Ectodermal cell (in vitro differentiated cells): ENCODE data around the gene CNNM2. TPM values are rescaled to one million over a fixed set of nuclear protein-coding genes. Genes with fewer than 3 reads are reported as not detected.

ENCODE experiments used
- H3K27ac ChIP-seq: 2 replicates; pipeline ENCODE4 v1.7.0; 2013; ENCODE audit warnings: mild to moderate bottlenecking, low read depth, low read length; ENCODE audit not compliant: insufficient read depth, poor library complexity, severe bottlenecking
- H3K27me3 ChIP-seq: 2 replicates; pipeline ENCODE4 v1.7.0; 2013; ENCODE audit warnings: mild to moderate bottlenecking, low read length; ENCODE audit not compliant: insufficient read depth, control insufficient read depth, poor library complexity, severe bottlenecking
- H3K36me3 ChIP-seq: one replicate; pipeline ENCODE4 v1.7.0; 2013; ENCODE audit warnings: low read length; ENCODE audit not compliant: control insufficient read depth, insufficient read depth
- H3K4me1 ChIP-seq: one replicate; pipeline ENCODE4 v1.7.0; 2013; ENCODE audit warnings: low read length; ENCODE audit not compliant: control insufficient read depth, insufficient read depth
- H3K4me3 ChIP-seq: 2 replicates; pipeline ENCODE4 v1.7.0; 2013; ENCODE audit warnings: low read depth, low read length, control low read depth; ENCODE audit not compliant: insufficient read depth
- H3K9me3 ChIP-seq: 2 replicates; pipeline ENCODE4 v1.7.0; 2013; ENCODE audit warnings: mild to moderate bottlenecking, low read length, moderate library complexity; ENCODE audit not compliant: control insufficient read depth
- WGBS, 2 experiments: methylation state at CpG; one replicate each; pipeline ENCODE4 v1.1.7; 2013; ENCODE audit warnings: missing lambda C conversion rate in 2 of 2; 5-methylcytosine and 5-hydroxymethylcytosine counted together
- polyA plus RNA-seq, 4 experiments: library from polyadenylated mRNA; stranded (reverse); fragments of 50-300 nt; gene quantifications; one replicate each; pipeline ENCODE4 v1.2.3, GENCODE V29; 2013

CNNM2 gene
- polyA plus RNA-seq (2013, experiment 1 of 4): 20.1 TPM
- 20.3 TPM for polyA plus RNA-seq (2013, experiment 2 of 4)
- 13.7 TPM for polyA plus RNA-seq (2013, experiment 3 of 4)
- 17.4 TPM for polyA plus RNA-seq (2013, experiment 4 of 4)

DNA sequence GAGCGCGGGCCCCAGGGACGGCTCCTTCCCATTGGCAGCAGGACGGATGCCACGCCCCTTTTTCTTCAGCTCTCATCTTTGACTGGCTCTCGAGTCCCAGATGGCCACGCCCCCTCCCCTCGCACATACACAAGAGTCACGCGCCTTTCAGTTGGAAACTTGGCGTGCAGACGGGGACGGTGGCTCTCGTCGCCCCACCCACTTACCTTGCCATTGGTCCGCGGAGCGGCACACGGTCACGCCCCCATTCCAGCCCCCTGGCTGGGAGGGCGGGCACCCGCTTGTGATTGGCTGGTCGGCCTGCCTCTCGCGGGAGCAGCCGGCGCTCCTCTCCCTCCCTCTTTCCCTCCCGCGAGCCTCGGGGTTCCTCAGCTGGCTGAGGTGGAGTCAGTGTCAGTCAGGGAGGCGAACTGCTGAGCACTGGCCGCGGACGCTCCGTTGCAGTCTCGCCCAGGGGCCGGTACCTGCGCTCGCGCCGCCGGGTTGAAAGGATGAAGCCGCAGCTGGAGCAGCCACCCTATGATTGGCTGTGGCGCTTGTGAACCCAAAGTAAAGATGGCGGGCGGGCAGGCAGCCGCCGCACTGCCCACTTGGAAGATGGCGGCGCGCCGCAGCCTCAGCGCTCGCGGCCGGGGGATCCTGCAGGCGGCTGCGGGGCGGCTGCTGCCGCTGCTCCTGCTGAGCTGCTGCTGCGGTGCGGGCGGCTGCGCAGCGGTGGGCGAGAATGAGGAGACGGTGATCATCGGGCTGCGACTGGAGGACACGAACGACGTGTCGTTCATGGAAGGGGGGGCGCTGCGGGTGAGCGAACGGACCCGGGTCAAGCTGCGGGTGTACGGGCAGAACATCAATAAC is at the start of gene CNNM2:
Gene CNNM2 (plus strand): TSS at position 333 of the 855 bp plus-strand sequence. CDS start 187 bp downstream, at position 520.
- H3K27me3 ChIP-seq: peaks cover 21% of the 10 kb centered on the region
- H3K27ac ChIP-seq: peak within 1 kb of the TSS; percentile 90
- no peaks in the 10 kb centered on the region for H3K36me3 ChIP-seq
- no peaks in the 10 kb centered on the region for H3K4me1 ChIP-seq
- WGBS, 2 experiments: 0% methylated on average over 80 of the region's 80 CpGs
- no peaks in the 10 kb centered on the region for H3K9me3 ChIP-seq
- H3K4me3 ChIP-seq: peak within 1 kb of the TSS; percentile 83

DNA sequence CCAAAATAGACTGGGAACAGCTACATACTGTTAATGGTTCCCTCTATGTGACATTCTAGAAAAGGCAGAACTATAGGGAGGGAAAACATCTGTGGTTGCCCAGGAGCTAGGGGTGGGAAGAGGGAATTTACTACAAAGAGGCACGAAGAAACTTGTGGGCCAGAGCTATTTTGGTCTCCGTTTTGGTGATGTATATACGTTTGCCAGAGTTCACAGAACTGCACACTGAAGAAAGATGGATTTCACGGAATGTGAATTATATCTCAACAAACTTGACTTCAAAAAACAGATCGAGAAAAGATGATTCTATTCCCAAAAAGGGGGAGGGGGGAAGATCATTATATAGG is 49.2 kb upstream of the CNNM2 start:
- no peaks in the 10 kb centered on the region for H3K27me3 ChIP-seq
- H3K9me3 ChIP-seq: no peaks in the 10 kb centered on the region
- 9 to 13% methylated on average over 5 of the region's 5 CpGs for WGBS, 2 experiments
- no peak overlapping the region for H3K27ac ChIP-seq
- no peaks in the 10 kb centered on the region for H3K36me3 ChIP-seq
- H3K4me1 ChIP-seq: peaks cover 3% of the 10 kb centered on the region
- peak overlapping the region; percentile 33 for H3K4me3 ChIP-seq

DNA sequence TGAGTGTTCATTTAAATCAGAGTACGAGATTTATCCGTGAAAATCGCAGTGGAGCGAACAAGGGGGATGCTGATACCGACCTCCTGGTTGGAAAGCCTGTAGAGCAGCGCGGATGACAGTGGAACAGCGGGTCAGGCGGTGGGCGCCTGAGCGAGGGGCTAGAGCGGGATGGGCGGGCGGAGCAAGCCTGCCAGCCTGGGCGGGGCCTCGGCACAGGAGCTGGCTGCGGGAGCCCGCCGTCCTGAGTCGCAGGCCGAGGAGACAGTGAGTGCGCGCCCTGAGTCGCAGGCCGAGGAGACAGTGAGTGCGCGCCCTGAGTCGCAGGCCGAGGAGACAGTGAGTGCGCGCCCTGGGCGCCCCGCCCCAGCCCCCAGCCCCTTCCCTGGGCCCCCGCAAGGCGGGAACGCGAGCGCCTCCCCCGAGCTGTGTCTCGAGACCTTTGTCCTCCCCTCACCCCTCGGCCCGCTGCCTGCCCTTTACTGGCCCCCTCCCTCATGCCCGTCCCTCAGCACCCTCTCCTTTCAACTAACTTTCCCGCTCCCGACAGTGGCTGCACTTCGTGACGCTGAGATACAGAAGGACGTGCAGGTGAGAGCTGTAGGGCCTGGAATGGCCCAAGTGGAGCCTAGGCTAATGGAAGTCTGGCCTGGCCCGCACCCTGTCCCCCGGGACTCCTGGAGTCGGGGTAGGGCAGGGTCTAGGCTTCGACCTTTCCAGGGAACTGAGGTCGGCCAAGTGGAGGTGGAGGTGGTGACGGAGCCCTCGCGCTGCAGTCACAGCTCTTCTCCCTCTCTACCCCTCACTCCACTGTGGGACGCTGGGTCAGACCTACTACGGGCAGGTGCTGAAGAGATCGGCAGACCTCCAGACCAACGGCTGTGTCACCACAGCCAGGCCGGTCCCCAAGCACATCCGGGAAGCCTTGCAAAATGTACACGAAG is 48.6 kb upstream of the CNNM2 start, which contains the start of gene AS3MT:
Gene AS3MT (plus strand): TSS at position 213 of the 941 bp plus-strand sequence. CDS start 123 bp downstream, at position 336.
- no peak within 1 kb of the TSS for H3K27ac ChIP-seq
- WGBS, 2 experiments: 5 to 6% methylated on average over 63 of the region's 63 CpGs

DNA sequence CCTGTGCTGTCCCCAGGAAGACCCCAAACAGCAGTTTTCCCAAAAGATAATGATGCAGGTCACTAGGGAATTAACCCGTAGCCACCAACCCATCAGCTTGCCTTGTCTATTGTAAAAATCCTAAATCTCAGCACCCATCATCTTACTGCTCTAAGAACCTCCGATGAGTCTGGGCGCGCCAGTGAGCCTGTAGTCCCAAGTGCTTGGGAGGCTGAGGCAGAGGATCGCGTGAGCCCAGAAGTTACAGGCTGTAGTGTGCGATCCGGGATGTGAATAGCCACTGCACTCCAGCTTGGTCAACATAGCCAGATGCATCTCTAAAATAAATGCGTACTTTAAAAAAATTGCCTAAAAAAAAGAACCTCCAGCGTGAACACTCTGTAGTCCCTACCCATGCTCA is 47.9 kb upstream of the CNNM2 start:
- 88 to 90% methylated on average over 10 of the region's 10 CpGs for WGBS, 2 experiments
- Histone ChIP-seq H3K9me3 (no peaks in the 10 kb centered on the region), H3K4me3 (peak overlapping the region; percentile 33), H3K36me3 (no peaks in the 10 kb centered on the region), H3K4me1 (peaks cover 3% of the 10 kb centered on the region), H3K27me3 (no peaks in the 10 kb centered on the region), H3K27ac (no peak overlapping the region)

More for the DNA sequence above, 48.6 kb upstream of the CNNM2 start, which contains the start of gene AS3MT:
- Histone ChIP-seq H3K4me1 (peaks cover 3% of the 10 kb centered on the region), H3K27me3 (no peaks in the 10 kb centered on the region), H3K9me3 (no peaks in the 10 kb centered on the region), H3K4me3 (peak within 1 kb of the TSS; percentile 33), H3K36me3 (no peaks in the 10 kb centered on the region)

DNA sequence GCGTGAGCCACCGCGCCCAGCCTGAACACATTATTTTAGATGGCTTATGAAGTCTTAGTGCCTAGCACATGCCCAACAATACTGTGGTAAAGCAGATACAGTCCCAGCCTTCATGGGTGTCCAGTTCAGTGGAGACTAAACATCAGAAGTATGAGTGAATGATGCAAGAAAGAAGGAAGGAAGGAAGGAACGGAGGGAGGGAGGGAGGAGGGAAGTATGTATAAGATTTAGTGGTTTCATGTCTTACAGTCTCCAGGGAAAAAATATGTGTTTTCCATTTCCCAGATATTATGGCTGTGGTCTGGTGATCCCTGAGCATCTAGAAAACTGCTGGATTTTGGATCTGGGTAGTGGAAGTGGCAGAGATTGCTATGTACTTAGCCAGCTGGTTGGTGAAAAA is 45.9 kb upstream of the CNNM2 start:
- Histone ChIP-seq H3K36me3 (no peaks in the 10 kb centered on the region), H3K9me3 (no peaks in the 10 kb centered on the region), H3K4me3 (no peak overlapping the region), H3K27me3 (no peaks in the 10 kb centered on the region), H3K27ac (no peak overlapping the region), H3K4me1 (peaks cover 3% of the 10 kb centered on the region)
- 88 to 96% methylated on average over 4 of the region's 4 CpGs for WGBS, 2 experiments

DNA sequence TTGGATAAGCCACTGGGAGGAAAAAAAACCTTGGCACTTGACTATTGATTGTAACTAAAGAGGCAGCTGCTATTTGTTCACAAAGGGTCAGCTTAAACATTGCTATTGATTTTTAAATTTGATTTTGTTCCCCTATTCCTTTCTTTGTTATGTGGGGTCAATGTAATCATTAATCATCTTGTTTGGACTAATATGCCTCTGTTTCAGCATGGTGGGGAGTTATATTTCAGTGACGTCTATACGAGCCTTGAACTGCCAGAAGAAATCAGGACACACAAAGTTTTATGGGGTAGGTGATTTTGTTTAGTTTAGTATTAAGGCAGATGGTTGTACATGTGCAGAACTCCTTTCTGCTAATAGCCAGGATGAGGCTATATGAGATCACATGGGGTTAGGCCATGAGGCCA is 41.3 kb upstream of the CNNM2 start:
- 94 to 95% methylated on average over 2 of the region's 2 CpGs for WGBS, 2 experiments
- no peaks in the 10 kb centered on the region for H3K9me3 ChIP-seq
- peaks cover 4% of the 10 kb centered on the region for H3K36me3 ChIP-seq
- H3K4me1 ChIP-seq: no peaks in the 10 kb centered on the region
- H3K27ac ChIP-seq: no peak overlapping the region
- H3K27me3 ChIP-seq: no peaks in the 10 kb centered on the region
- H3K4me3 ChIP-seq: no peak overlapping the region

DNA sequence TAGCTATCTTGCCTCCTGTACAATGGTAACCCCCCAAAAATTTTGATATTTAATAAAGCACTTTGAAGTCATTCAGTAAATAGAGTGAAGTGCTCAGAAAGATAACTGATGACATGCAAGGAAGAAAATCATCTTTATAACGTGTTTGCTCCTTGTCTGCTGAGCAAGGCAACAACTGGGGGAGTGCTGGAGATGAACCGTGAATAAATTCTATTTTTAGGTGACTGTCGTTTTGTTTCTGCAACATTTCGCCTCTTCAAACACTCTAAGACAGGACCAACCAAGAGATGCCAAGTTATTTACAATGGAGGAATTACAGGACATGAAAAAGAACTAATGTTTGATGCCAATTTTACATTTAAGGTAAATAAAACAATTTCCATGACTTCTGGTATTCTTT is 39.5 kb upstream of the CNNM2 start:
- Histone ChIP-seq H3K27me3 (no peaks in the 10 kb centered on the region), H3K4me1 (no peaks in the 10 kb centered on the region), H3K9me3 (no peaks in the 10 kb centered on the region), H3K36me3 (peaks cover 4% of the 10 kb centered on the region), H3K27ac (no peak overlapping the region), H3K4me3 (no peak overlapping the region)
- 93 to 95% methylated on average over 4 of the region's 4 CpGs for WGBS, 2 experiments

DNA sequence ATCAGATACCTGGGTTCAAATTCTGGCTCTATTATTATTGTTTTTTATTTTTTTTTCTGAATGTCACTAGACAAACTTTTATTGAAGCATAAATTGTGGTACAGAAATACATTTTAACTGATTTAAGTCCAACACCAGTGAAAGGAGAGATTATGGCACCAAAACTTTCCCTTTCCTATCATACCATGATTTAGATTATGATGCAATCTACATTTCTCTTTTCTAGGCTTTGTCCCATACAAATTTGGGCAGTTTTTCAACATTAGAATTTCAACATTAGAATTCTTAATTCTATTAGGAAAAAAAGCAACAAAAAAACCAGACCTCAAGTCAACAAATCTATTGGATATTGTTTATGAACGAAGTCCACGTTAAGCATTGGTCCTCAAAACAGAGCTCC is 37.8 kb upstream of the CNNM2 start:
- Histone ChIP-seq H3K9me3 (no peaks in the 10 kb centered on the region), H3K4me1 (no peaks in the 10 kb centered on the region), H3K27ac (no peak overlapping the region), H3K27me3 (no peaks in the 10 kb centered on the region), H3K36me3 (peaks cover 4% of the 10 kb centered on the region), H3K4me3 (no peak overlapping the region)
- 100% methylated on average over 2 of the region's 2 CpGs for WGBS, 2 experiments

DNA sequence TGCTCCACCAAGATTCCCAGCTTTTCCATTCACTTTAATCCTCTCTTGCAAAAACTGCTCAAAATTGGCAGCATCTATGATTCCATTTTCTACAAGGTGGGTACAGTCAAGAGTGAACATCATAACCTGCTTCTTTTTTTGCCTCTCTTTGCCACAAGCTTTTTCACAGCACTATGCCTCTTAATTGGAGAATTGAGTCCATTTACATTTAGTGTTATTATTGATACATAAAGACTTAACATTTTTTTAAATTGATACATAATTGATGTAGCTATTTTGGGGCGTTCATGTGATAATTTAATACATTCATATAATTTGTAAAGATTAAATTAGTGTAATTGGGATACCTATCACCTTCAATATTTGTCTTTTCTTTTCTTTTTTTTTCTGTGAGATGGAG is 30.0 kb upstream of the CNNM2 start:
- Histone ChIP-seq H3K27ac (no peak overlapping the region), H3K9me3 (no peaks in the 10 kb centered on the region), H3K36me3 (peaks cover 4% of the 10 kb centered on the region), H3K27me3 (no peaks in the 10 kb centered on the region), H3K4me3 (no peak overlapping the region), H3K4me1 (no peaks in the 10 kb centered on the region)
- WGBS, 2 experiments: no CpG with 5 or more reads among the region's 1 CpG
